Activated naive CD8-positive, alpha-beta T cell treated with anti-CD3 and anti-CD28 coated beads, Interleukin-2, amount 50 U/mL, for 16 hours (primary cell): Measurements from ENCODE around the gene LRRTM3.

Experiments used
- DNase-seq: peaks from one replicate; pipeline ENCODE4 v3.0.0-alpha.2; 2020; ENCODE audit warnings: low read depth, low spot score

Gene LRRTM3

DNA sequence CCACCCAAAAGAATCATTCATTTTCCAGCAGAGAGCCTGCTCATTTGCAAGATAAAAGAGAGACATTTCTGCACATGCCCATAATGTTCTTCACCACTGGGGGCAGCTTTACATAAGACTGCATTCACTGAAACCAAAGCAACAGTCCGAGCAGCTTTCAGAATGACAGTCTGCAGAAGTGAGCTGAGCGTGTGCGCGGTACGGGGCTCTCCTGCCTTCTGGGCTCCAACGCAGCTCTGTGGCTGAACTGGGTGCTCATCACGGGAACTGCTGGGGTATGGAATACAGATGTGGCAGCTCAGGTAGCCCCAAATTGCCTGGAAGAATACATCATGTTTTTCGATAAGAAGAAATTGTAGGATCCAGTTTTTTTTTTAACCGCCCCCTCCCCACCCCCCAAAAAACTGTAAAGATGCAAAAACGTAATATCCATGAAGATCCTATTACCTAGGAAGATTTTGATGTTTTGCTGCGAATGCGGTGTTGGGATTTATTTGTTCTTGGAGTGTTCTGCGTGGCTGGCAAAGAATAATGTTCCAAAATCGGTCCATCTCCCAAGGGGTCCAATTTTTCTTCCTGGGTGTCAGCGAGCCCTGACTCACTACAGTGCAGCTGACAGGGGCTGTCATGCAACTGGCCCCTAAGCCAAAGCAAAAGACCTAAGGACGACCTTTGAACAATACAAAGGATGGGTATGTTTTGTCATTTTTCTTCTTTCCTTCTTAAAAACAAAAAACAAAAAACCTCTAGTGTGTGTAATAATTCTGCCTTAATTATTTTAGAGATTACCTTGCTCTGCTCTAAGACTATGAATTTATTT, at the start of gene LRRTM3:
Gene LRRTM3 (plus strand): TSS at position 141 of the 820 bp plus-strand sequence.
- DNase-seq = no peak

DNA sequence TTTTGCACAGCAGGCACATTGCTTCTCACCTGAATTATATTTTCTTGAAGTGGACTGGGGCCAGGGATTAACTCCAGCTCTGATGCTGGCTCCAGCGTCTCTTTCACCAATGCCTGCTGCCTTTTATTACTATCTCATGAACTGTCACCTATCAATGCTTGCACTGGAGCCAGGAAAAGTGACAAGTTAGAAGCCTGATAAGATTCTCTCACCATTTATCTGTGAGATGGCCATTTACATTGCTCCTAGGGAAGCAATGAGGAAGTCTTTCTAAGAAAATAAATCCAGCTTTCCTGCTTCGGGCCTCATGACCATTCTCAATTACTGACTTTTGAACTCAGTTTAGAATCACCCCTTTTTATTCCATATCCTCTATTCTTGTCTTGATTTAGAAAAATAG, 48.5 kb upstream of the LRRTM3 start:
- DNase-seq = no peak

DNA sequence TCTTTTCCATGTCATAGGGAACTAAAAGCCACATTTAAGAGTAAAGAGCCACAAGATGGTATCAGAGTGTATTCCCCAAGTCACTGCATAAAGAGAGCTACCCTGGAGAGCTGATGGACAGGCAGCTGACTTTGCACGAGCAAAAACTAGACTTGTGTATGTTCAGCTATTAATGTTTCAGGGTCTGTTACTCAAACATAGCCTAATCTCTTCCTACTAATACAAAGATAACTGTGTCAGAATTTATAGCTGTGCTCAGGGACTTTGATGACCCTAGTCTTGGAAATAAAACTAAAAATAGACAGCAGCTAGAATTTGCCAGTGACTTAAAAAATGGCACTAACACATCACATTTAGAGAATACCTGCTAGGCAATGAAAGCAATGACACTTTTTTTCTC, 45.5 kb upstream of the LRRTM3 start:
- DNase-seq = no peak

DNA sequence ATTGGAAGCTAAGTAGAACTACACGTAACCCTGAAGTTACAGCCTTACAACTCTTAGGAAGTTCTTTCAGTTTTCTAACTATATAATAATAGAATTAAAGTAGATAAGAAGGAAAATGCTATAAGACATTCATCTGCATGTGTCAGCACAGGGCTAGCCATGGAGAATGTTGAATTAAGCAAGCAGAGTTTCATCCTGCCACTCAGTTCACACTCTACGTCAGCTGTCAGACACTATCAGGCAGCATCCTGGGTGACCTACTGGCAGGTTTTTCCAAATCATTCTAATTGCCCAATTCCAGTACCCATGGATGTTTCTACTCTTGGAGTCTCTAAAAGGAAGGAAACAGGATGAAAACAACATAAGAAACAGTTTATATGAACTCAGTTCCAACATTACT, 45.0 kb upstream of the LRRTM3 start:
- DNase-seq = no peak

DNA sequence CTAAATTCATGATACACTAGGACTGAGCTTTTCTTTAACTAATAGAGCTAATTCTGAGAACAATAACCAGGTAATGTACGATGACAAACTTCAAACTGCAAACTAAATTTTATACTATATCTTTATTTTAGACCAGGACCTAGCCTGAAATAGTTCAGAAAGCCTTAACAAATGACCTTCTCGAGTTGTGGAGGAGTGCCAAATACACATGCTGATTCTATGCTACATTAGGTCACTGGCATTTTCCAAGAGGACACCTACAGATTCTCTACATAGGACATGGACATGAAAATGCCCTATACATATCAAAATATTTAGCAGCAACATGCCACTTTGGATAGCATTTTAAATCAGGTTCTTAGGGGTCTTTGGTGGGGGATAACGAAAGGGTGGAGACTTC, 44.0 kb upstream of the LRRTM3 start:
- no peak for DNase-seq

DNA sequence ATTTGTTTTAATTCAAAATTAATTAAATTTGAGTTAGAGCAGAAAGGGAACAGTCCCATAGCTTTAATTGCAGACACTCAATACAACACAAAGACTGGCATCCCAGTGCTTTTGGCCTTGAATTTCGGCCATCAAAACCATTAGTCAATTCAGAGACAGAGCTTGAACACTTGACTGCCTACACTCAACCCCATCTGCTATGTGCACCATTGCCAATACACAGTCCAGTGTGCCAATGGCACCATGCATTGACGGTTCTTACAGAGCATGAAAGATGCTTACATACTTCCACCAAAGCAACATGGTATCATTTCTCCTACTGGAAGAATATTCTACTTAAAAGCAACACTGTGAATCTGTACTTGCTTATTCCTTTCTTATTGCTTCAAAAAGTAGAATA, 43.6 kb upstream of the LRRTM3 start:
- DNase-seq = no peak

DNA sequence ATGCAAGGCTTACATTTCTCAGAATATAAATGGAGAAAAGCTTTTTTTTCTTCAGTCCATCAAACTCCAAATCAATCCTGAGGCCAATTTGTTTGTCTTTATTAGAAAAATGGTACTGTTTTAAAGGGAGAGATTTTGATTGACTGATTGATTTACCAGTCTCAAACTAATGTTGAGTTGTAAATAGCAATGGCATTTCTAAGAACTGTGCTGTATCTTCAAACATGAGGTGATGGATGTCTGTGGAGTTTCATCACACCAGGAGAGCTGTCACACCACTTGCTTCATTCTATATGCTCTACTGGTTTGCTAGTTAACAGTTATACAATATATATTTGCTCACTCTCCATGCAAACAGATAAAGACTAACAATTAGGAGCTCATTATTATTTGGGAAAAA, 39.0 kb upstream of the LRRTM3 start:
- DNase-seq = no peak

DNA sequence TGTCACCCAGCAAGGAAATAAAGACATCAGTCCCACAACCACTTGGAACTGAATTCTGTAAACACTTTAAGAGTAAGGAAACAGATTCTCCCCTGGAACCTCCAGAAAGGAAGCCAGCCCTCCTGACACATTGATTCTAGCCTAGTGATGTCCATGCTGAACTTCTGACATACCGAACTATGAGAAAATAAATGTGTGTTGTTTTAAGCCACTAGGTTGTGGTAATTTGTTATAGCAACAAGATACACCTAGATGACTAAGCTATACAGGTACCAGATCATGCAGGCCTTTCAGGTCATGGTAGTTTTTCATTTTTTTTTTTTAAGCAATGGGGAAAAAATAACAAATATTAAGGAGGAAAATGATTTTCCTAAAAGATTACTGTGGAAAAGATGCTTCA, 37.6 kb upstream of the LRRTM3 start:
- DNase-seq = no peak

DNA sequence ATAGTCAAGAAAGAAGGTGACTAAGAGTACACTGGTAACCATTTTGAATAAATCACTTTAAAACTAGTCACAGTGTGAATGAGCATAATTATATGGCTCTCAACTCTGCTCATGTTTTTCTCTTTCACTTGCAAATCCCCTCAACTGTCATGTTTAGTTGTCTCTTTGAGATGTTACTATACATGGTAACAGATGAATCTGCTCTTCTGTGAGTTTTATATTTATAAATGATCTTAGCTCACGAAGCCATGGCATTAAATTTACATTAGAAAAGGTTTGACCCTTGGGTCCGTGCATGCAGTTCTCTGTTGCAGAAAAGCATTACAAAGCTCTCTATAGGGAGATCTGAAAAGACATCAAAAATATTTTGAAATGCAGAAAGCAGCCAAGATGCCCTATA, 33.0 kb upstream of the LRRTM3 start:
- no peak for DNase-seq

DNA sequence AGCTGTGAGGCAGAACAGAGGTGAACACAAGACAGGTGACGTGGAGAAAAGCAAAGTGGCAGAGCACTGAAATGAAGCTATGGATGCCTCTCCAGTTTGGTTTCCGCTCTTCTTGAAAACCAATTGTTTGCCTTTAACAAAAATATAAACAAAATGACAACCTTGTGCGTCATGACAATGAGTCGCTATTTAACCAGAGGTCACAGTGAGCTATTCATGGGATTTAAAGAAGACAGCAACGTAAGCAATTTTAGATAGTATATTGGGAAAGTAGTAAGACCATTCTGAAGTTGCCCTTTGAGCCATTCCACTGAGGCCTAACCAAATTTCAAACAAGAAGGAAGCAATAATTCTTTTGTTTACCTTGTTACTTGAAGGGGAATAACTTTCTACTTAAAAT, 15.2 kb upstream of the LRRTM3 start:
- no peak for DNase-seq

DNA sequence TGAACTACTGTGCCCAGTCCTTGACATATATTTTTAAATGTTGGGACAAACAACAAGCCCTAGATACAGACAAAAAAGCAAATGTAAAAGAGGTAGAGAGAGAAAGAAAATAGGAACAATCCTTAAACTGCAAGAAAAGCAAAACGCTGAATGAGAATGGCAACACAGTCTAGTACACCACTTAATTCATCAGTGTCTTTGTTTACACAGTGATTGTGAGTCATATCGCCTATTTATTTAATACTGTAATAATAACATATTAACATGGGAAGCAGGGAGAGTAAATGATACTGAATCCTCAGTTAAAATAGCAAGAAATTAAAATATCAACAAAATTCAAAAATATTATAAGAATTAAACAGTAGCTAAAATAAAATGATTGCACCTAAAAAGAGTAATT, 9.8 kb upstream of the LRRTM3 start:
- DNase-seq = no peak

DNA sequence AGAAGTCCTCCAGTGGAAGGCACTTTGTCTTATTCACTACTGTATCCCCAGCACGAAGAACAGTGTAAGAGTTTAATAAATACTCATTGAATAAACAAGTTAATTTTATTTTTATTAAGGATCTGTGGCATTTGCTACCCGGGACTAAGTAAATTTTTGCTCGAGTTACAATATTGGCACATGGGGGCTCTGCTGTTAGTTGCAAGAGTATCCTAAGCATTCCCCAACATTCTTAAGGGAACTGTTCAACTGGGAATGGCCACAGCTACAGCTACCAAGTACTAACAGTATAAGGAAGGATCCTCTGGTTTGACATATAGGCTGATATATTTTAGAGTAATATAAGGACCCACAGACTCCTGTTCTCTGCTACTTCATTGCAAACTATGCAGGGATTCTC, 8.7 kb upstream of the LRRTM3 start:
- DNase-seq = no peak

DNA sequence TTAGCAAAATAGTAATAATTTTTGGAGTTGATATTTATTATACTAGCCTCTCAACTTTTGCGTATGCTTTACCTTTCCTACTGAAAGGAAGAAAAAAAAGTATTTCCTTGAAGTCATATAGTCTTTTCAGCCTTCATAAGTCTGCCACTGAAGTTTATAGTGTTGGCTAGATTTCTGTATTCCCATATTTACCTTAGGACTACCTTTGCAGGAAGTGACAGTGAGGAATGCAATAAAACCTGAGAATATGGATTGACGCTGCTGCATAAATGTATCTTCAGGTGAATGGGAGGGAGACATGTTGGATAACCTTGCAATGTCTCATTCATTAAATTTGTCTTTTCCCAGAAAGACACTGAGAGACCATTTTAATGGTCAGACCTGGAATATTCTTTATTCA, 6.6 kb upstream of the LRRTM3 start:
- DNase-seq = no peak

DNA sequence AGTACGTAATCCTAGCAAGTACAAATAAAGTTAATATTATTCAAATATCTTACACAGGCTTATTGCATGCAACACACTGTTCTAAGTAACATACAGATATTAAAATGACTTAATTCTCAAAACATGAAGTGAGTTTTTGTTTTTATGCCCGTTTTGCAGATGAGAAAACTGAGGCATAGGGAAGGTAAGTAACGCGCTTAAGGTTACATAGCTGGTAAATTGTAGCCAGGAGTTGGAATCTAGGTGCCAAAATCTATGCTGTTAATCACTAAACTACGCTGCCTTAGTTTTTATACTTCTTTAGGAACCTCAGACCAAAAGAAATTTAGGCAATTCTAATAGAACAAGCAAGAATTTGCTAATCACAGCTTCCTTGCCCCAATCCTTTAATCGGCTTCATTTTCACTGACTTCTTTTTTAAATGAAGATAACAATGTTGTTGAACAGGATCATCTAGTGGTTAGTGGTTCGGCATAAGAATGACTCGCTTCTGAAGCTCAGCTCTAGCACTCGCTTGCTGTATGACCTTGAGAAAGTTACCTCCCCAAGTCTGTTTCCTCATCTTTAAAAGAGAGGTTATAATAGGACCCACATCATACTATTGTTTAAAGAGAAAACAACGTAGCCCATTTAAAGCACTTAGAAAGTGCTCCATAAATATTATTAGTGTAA, 1.0 kb upstream of the LRRTM3 start:
- DNase-seq = no peak

DNA sequence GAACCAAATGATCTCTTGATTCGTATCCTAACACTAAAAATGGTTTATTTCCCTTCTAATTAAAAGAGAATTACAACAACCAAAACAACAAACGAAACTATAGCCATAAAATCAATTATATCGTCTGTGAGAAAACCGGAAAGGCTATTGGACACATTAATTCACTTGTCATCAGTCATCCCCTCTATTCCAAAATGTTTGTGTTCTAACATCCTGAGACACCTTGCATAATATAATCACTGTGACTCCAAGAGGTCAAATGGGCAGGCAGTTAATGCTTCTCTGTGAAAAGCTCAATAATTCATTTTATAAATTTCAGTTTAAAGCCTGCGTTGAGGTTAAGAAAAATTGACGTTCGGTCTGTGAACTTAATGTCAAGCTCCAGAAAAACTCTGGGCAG, 463 bp upstream of the LRRTM3 start:
- DNase-seq = no peak

DNA sequence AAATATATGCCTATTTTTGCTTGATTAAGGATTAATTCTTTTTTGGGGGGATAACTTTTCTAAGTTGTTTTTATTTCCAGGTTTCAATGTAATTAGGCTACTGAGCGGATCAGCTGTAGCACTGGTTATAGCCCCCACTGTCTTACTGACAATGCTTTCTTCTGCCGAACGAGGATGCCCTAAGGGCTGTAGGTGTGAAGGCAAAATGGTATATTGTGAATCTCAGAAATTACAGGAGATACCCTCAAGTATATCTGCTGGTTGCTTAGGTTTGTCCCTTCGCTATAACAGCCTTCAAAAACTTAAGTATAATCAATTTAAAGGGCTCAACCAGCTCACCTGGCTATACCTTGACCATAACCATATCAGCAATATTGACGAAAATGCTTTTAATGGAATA, 1.0 kb downstream of the LRRTM3 start:
- DNase-seq = no peak

DNA sequence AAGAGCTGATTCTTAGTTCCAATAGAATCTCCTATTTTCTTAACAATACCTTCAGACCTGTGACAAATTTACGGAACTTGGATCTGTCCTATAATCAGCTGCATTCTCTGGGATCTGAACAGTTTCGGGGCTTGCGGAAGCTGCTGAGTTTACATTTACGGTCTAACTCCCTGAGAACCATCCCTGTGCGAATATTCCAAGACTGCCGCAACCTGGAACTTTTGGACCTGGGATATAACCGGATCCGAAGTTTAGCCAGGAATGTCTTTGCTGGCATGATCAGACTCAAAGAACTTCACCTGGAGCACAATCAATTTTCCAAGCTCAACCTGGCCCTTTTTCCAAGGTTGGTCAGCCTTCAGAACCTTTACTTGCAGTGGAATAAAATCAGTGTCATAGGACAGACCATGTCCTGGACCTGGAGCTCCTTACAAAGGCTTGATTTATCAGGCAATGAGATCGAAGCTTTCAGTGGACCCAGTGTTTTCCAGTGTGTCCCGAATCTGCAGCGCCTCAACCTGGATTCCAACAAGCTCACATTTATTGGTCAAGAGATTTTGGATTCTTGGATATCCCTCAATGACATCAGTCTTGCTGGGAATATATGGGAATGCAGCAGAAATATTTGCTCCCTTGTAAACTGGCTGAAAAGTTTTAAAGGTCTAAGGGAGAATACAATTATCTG, 1.6 kb downstream of the LRRTM3 start:
- DNase-seq = no peak

DNA sequence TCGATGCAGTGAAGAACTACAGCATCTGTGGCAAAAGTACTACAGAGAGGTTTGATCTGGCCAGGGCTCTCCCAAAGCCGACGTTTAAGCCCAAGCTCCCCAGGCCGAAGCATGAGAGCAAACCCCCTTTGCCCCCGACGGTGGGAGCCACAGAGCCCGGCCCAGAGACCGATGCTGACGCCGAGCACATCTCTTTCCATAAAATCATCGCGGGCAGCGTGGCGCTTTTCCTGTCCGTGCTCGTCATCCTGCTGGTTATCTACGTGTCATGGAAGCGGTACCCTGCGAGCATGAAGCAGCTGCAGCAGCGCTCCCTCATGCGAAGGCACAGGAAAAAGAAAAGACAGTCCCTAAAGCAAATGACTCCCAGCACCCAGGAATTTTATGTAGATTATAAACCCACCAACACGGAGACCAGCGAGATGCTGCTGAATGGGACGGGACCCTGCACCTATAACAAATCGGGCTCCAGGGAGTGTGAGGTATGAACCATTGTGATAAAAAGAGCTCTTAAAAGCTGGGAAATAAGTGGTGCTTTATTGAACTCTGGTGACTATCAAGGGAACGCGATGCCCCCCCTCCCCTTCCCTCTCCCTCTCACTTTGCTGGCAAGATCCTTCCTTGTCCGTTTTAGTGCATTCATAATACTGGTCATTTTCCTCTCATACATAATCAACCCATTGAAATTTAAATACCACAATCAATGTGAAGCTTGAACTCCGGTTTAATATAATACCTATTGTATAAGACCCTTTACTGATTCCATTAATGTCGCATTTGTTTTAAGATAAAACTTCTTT, 2.3 kb downstream of the LRRTM3 start:
- no peak for DNase-seq

DNA sequence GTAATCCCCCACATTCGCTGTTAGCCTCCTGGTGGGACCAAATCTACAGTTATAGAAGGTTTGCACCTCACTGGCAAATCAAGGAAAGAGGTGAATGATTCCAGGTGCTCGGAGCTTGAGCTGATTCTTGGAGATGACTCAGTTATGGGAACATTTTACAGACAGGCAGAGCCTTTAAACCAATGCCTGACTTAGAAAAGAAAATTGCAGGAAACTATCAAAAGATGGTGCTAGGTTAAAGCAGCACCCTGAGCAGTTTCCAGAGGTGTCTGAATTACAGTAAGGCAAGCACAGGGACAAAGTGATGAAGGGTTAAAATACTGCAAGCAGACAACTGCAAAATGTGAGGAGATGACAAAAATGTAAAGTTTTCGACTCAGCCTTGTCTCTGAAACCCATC, 2.9 kb downstream of the LRRTM3 start:
- DNase-seq = no peak

DNA sequence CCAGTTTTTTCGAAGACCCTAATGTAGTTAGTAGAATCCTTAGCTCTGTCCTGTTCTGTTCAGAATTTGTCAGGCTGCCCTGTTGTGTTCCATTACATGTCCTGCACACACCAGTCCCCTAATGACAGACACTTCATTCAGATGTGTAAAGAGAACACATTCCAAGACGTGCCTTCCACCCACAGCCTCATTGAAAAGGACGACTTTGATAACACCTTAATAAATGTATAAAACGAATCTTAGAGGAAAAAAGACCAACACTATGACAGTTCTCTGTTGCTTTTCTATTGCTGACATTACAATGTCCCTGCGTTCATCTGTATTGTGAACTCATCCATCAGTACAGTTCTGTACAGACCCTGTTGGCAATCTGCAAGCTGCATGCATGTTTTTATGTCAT, 3.5 kb downstream of the LRRTM3 start:
- no peak for DNase-seq

DNA sequence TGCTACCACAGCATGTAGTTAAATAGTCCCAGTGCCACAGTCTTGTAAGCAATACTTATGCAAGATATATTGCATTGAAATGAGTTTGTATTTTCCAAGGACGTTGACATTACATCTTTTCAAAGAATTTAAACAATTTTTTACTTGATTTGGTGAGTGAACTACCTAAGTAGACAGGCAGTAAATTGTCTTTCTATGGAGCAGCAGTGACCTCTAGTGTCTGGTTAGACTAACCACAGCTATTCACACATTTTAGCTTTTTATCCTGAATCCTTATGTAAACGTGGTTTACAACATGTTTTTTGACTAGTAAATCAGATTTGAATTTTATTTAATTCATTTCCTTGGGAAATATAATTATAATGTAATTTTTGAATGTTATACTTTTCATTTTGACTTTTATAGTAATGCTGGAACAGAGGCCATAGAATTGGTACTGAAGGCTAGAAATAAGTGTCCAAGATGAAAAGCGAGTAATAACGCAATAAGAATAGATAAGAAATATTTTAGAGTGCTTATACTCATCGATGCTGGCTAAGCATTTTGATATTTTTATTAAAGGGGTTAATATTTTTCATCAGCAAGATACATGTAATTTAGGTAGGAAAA, 5.6 kb downstream of the LRRTM3 start:
- no peak for DNase-seq

DNA sequence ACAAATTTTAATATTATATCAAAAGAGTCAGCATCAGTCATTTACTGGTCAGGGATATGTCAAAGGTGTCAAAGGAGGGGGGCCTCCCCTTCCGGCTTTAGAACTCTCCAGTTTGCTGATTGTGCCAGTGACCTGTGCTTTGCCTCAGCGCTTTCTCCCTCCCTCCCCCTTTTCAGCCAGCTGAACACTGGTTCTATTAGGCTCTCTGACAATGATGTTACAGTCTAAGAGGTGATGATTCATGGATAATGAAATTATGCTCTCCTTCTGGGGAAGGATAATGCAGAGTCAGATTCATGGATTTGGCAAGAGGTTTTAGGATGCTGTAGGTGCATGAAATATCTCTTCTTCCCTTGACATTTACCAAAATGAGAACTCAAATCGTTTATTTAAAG, 6.1 kb downstream of the LRRTM3 start:
- no peak for DNase-seq
